GM23338 (cell line): Measurements from ENCODE around the gene HHATL. TPM values are rescaled to one million over a fixed set of nuclear protein-coding genes. Genes with fewer than 3 reads are reported as not detected.

Experiments used
- ATAC-seq: fragments of 200-7000 bp; cut with Tn5 transposase; 3 replicates; pipeline ENCODE4 v1.9.1; 2020
- DNase-seq: peaks from one replicate; pipeline ENCODE4 v3.0.0-alpha.2; 2015; ENCODE audit warnings: low spot score
- H2AFZ ChIP-seq: fragments of 200-600 bp; sonication (generic); 2 replicates; pipeline ENCODE4 v1.8.0; 2016; ENCODE audit warnings: antibody characterized with exemption, mild to moderate bottlenecking, moderate library complexity
- H3F3A ChIP-seq: fragments of 200-600 bp; sonication (generic); replicated peaks from 2 replicates; pipeline ENCODE4 v1.8.0; 2017; ENCODE audit warnings: antibody characterized with exemption, mixed run types, low read depth
- H3K27ac ChIP-seq: fragments of 200-600 bp; sonication (generic); 2 replicates; pipeline ENCODE4 v1.6.1; 2016; ENCODE audit warnings: low read depth
- H3K27me3 ChIP-seq: fragments of 200-600 bp; sonication (generic); 2 replicates; pipeline ENCODE4 v1.8.0; 2016; ENCODE audit warnings: mild to moderate bottlenecking, mixed run types, moderate library complexity; ENCODE audit not compliant: insufficient read depth
- H3K36me3 ChIP-seq: fragments of 200-600 bp; sonication (generic); 2 replicates; pipeline ENCODE4 v1.8.0; 2016; ENCODE audit warnings: mild to moderate bottlenecking; ENCODE audit not compliant: insufficient read depth
- H3K4me1 ChIP-seq: fragments of 200-600 bp; sonication (generic); 2 replicates; pipeline ENCODE4 v1.8.0; 2016; ENCODE audit warnings: mild to moderate bottlenecking, moderate library complexity; ENCODE audit not compliant: insufficient read depth
- H3K4me2 ChIP-seq: fragments of 200-600 bp; sonication (generic); 2 replicates; pipeline ENCODE4 v1.7.1; 2017; ENCODE audit warnings: mixed run types
- H3K4me3 ChIP-seq: fragments of 200-600 bp; sonication (generic); 2 replicates; pipeline ENCODE4 v1.6.1; 2016; ENCODE audit warnings: mixed run types
- H3K79me2 ChIP-seq: fragments of 200-600 bp; sonication (generic); replicated peaks from 2 replicates; pipeline ENCODE4 v1.8.0; 2017; ENCODE audit warnings: mild to moderate bottlenecking; ENCODE audit not compliant: insufficient read depth
- H3K9me2 ChIP-seq: fragments of 200-600 bp; sonication (generic); 2 replicates; pipeline ENCODE4 v1.8.0; 2017; ENCODE audit not compliant: insufficient read depth
- H4K20me1 ChIP-seq: fragments of 200-600 bp; sonication (generic); replicated peaks from 2 replicates; pipeline ENCODE4 v1.8.0; 2017; ENCODE audit warnings: mild to moderate bottlenecking; ENCODE audit not compliant: insufficient read depth
- H3K27ac Mint-ChIP-seq: 2 replicates; pipeline ENCODE4 v1.8.0; 2020; ENCODE audit warnings: inconsistent platforms, mild to moderate bottlenecking, moderate library complexity, mixed read lengths
- H3K27me3 Mint-ChIP-seq: 3 replicates; pipeline ENCODE4 v1.8.0; 2022; ENCODE audit warnings: low read depth, mild to moderate bottlenecking, moderate library complexity, mixed read lengths, inconsistent platforms; ENCODE audit not compliant: insufficient read depth, poor library complexity
- H3K36me3 Mint-ChIP-seq: 3 replicates; pipeline ENCODE4 v1.8.0; 2021; ENCODE audit warnings: low read depth, mild to moderate bottlenecking, inconsistent platforms, moderate library complexity, mixed read lengths
- H3K4me1 Mint-ChIP-seq: 3 replicates; pipeline ENCODE4 v1.8.0; 2020; ENCODE audit warnings: mild to moderate bottlenecking, inconsistent platforms, mixed read lengths
- H3K4me3 Mint-ChIP-seq: 3 replicates; pipeline ENCODE4 v1.8.0; 2021; ENCODE audit warnings: moderate library complexity, mild to moderate bottlenecking, inconsistent platforms, mixed read lengths
- H3K9me3 Mint-ChIP-seq: 3 replicates; pipeline ENCODE4 v1.8.0; 2020; ENCODE audit warnings: moderate library complexity, mild to moderate bottlenecking, inconsistent platforms, mixed read lengths
- CREB1 ChIP-seq: fragments of 250-450 bp; sonication (Bioruptor Pico); IDR thresholded peaks from 2 replicates; pipeline ENCODE4 v1.5.0; 2020; ENCODE audit warnings: low read depth, mild to moderate bottlenecking, moderate library complexity
- EZH2 ChIP-seq: fragments of 200-600 bp; sonication (generic); IDR thresholded peaks from one replicate; pipeline ENCODE4 v1.8.0; 2017; ENCODE audit warnings: antibody characterized with exemption, mild to moderate bottlenecking, low read depth; ENCODE audit not compliant: unreplicated experiment
- JUNB ChIP-seq: IDR thresholded peaks from one replicate; pipeline ENCODE4 v1.6.1; 2016; ENCODE audit warnings: antibody characterized with exemption; ENCODE audit not compliant: unreplicated experiment
- NANOG ChIP-seq: IDR thresholded peaks from 2 replicates; pipeline ENCODE4 v1.6.1; 2016; ENCODE audit warnings: antibody characterized with exemption, borderline replicate concordance
- POLR2AphosphoS5 ChIP-seq: IDR thresholded peaks from 2 replicates; pipeline ENCODE4 v1.6.1; 2016; ENCODE audit warnings: antibody characterized with exemption, low read depth
- STAT1 ChIP-seq: IDR thresholded peaks from one replicate; pipeline ENCODE4 v1.6.1; 2016; ENCODE audit warnings: antibody characterized with exemption; ENCODE audit not compliant: unreplicated experiment
- ZNF114 ChIP-seq: fragments of 250-450 bp; sonication (Bioruptor Pico); IDR thresholded peaks from 2 replicates; pipeline ENCODE4 v1.5.0; 2020; ENCODE audit warnings: mild to moderate bottlenecking, moderate library complexity
- polyA plus RNA-seq: library from polyadenylated mRNA; unstranded; fragments of >200 nt; fragmentation: Nextera tagmentation; extraction: Ambion mirVana; gene quantifications from 2 replicates; pipeline ENCODE4 v1.2.1, GENCODE V29; 2016
- total RNA-seq: library from RNA; depleted of rRNA; stranded (reverse); fragments of >200 nt; shearing (Covaris generic); gene quantifications from 2 replicates; pipeline ENCODE4 v1.2.3, GENCODE V29; 2014
- TF ChIP-seq, protein P1 (sequence below): IDR thresholded peaks from one replicate; pipeline ENCODE4 v1.6.1; 2018; ENCODE audit warnings: antibody characterized with exemption; ENCODE audit not compliant: unreplicated experiment
- TF ChIP-seq, protein P2 (sequence below): IDR thresholded peaks from 2 replicates; pipeline ENCODE4 v1.6.1; 2016; ENCODE audit warnings: antibody characterized with exemption
- TF ChIP-seq, protein P3 (sequence below): fragments of 250-450 bp; sonication (Bioruptor Pico); IDR thresholded peaks from 2 replicates; pipeline ENCODE4 v1.5.0; 2020; ENCODE audit warnings: mild to moderate bottlenecking, moderate library complexity
- TF ChIP-seq, protein P4 (sequence below), 2 experiments: fragments of 200-600 bp in 1 of 2; sonication (generic) in 1 of 2; conservative IDR thresholded peaks; 2 replicates each; pipeline versions ENCODE4 v1.5.1 to v1.6.1; 2016 to 2017; ENCODE audit warnings: antibody characterized with exemption in 2 of 2, low read depth in 2 of 2, mild to moderate bottlenecking in 2 of 2, moderate library complexity in 1 of 2

Gene HHATL
- total and polyA plus RNA-seq, 2 experiments from 2014 or later, result not detected

DNA sequence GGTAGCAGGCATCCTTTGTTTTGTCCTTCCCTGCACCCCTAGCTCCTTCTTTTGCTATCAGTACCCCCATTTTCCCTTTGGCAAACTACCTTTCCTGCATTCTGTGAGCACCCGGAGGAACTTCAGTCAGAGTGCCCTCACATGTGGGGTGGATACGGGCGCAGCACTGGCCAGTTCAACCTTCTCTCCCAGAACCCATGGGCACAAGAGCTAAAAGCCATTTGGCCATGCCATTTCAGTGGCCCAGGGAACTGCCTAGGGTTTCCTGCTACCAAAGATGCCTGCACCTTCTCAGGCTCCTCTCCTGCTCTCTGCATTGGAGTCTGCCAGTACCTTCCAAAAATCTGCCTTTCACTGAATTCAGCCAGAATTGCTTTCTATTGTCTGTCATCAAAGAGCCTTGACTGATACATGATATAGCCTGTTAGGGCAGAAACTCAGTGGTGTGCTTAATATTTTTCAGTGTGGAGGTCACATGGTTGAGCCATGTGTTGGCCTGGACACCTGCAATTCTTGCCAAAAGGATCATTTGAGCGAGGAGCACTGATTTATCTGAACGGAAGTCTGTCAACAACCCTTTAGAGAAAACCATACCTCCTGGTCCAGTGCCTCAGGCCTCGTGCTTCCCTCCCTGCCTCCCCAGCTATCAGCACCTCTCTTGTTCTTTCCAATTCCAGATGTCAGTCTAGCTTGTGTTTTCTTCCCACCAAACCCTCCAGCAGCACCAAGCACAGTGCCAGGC, 27.0 kb upstream of the HHATL start:
- Histone ChIP-seq H3K79me2 (no peaks in the 10 kb centered on the region), H3K4me2 (no peak overlapping the region), H4K20me1 (no peaks in the 10 kb centered on the region), H3K27me3 (no peaks in the 10 kb centered on the region), H3K4me1 (peaks cover 15% of the 10 kb centered on the region), H3F3A (no peaks in the 10 kb centered on the region), H3K36me3 (no peaks in the 10 kb centered on the region), H3K4me3 (no peak overlapping the region), H3K9me2 (peaks cover 3% of the 10 kb centered on the region; the same call in 1 of the 2 replicates), H3K27ac (no peak overlapping the region), H2AFZ (no peak overlapping the region)
- peaks cover 32% of the 10 kb centered on the region for H3K4me1 Mint-ChIP-seq
- H3K9me3 Mint-ChIP-seq, result no peaks in the 10 kb centered on the region
- peaks cover 15% of the 10 kb centered on the region for H3K27me3 Mint-ChIP-seq
- ATAC-seq (no peak), DNase-seq (no peak)
- no peak overlapping the region for H3K27ac Mint-ChIP-seq
- H3K36me3 Mint-ChIP-seq, result no peaks in the 10 kb centered on the region
- no peak overlapping the region for H3K4me3 Mint-ChIP-seq
- TF ChIP-seq, protein P1, sequence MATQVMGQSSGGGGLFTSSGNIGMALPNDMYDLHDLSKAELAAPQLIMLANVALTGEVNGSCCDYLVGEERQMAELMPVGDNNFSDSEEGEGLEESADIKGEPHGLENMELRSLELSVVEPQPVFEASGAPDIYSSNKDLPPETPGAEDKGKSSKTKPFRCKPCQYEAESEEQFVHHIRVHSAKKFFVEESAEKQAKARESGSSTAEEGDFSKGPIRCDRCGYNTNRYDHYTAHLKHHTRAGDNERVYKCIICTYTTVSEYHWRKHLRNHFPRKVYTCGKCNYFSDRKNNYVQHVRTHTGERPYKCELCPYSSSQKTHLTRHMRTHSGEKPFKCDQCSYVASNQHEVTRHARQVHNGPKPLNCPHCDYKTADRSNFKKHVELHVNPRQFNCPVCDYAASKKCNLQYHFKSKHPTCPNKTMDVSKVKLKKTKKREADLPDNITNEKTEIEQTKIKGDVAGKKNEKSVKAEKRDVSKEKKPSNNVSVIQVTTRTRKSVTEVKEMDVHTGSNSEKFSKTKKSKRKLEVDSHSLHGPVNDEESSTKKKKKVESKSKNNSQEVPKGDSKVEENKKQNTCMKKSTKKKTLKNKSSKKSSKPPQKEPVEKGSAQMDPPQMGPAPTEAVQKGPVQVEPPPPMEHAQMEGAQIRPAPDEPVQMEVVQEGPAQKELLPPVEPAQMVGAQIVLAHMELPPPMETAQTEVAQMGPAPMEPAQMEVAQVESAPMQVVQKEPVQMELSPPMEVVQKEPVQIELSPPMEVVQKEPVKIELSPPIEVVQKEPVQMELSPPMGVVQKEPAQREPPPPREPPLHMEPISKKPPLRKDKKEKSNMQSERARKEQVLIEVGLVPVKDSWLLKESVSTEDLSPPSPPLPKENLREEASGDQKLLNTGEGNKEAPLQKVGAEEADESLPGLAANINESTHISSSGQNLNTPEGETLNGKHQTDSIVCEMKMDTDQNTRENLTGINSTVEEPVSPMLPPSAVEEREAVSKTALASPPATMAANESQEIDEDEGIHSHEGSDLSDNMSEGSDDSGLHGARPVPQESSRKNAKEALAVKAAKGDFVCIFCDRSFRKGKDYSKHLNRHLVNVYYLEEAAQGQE, result no peak
- TF ChIP-seq POLR2AphosphoS5 (no peak), JUNB (no peak), EZH2 (no peak), ZNF114 (CRISPR knock-in tag) (no peak), STAT1 (no peak), CREB1 (CRISPR knock-in tag) (no peak), NANOG (no peak)
- TF ChIP-seq, protein P2, sequence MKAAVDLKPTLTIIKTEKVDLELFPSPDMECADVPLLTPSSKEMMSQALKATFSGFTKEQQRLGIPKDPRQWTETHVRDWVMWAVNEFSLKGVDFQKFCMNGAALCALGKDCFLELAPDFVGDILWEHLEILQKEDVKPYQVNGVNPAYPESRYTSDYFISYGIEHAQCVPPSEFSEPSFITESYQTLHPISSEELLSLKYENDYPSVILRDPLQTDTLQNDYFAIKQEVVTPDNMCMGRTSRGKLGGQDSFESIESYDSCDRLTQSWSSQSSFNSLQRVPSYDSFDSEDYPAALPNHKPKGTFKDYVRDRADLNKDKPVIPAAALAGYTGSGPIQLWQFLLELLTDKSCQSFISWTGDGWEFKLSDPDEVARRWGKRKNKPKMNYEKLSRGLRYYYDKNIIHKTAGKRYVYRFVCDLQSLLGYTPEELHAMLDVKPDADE, result no peak
- TF ChIP-seq, protein P3, sequence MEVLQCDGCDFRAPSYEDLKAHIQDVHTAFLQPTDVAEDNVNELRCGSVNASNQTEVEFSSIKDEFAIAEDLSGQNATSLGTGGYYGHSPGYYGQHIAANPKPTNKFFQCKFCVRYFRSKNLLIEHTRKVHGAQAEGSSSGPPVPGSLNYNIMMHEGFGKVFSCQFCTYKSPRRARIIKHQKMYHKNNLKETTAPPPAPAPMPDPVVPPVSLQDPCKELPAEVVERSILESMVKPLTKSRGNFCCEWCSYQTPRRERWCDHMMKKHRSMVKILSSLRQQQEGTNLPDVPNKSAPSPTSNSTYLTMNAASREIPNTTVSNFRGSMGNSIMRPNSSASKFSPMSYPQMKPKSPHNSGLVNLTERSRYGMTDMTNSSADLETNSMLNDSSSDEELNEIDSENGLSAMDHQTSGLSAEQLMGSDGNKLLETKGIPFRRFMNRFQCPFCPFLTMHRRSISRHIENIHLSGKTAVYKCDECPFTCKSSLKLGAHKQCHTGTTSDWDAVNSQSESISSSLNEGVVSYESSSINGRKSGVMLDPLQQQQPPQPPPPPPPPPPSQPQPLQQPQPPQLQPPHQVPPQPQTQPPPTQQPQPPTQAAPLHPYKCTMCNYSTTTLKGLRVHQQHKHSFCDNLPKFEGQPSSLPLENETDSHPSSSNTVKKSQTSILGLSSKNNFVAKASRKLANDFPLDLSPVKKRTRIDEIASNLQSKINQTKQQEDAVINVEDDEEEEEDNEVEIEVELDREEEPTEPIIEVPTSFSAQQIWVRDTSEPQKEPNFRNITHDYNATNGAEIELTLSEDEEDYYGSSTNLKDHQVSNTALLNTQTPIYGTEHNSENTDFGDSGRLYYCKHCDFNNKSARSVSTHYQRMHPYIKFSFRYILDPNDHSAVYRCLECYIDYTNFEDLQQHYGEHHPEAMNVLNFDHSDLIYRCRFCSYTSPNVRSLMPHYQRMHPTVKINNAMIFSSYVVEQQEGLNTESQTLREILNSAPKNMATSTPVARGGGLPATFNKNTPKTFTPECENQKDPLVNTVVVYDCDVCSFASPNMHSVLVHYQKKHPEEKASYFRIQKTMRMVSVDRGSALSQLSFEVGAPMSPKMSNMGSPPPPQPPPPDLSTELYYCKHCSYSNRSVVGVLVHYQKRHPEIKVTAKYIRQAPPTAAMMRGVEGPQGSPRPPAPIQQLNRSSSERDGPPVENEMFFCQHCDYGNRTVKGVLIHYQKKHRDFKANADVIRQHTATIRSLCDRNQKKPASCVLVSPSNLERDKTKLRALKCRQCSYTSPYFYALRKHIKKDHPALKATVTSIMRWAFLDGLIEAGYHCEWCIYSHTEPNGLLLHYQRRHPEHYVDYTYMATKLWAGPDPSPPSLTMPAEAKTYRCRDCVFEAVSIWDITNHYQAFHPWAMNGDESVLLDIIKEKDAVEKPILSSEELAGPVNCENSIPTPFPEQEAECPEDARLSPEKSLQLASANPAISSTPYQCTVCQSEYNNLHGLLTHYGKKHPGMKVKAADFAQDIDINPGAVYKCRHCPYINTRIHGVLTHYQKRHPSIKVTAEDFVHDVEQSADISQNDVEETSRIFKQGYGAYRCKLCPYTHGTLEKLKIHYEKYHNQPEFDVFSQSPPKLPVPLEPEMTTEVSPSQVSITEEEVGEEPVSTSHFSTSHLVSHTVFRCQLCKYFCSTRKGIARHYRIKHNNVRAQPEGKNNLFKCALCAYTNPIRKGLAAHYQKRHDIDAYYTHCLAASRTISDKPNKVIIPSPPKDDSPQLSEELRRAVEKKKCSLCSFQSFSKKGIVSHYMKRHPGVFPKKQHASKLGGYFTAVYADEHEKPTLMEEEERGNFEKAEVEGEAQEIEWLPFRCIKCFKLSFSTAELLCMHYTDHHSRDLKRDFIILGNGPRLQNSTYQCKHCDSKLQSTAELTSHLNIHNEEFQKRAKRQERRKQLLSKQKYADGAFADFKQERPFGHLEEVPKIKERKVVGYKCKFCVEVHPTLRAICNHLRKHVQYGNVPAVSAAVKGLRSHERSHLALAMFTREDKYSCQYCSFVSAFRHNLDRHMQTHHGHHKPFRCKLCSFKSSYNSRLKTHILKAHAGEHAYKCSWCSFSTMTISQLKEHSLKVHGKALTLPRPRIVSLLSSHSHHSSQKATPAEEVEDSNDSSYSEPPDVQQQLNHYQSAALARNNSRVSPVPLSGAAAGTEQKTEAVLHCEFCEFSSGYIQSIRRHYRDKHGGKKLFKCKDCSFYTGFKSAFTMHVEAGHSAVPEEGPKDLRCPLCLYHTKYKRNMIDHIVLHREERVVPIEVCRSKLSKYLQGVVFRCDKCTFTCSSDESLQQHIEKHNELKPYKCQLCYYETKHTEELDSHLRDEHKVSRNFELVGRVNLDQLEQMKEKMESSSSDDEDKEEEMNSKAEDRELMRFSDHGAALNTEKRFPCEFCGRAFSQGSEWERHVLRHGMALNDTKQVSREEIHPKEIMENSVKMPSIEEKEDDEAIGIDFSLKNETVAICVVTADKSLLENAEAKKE (CRISPR knock-in tag), result no peak
- TF ChIP-seq, protein P4, sequence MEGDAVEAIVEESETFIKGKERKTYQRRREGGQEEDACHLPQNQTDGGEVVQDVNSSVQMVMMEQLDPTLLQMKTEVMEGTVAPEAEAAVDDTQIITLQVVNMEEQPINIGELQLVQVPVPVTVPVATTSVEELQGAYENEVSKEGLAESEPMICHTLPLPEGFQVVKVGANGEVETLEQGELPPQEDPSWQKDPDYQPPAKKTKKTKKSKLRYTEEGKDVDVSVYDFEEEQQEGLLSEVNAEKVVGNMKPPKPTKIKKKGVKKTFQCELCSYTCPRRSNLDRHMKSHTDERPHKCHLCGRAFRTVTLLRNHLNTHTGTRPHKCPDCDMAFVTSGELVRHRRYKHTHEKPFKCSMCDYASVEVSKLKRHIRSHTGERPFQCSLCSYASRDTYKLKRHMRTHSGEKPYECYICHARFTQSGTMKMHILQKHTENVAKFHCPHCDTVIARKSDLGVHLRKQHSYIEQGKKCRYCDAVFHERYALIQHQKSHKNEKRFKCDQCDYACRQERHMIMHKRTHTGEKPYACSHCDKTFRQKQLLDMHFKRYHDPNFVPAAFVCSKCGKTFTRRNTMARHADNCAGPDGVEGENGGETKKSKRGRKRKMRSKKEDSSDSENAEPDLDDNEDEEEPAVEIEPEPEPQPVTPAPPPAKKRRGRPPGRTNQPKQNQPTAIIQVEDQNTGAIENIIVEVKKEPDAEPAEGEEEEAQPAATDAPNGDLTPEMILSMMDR (conservative IDR thresholded peaks at IDR 0.05; ENCODE audit: low read depth in 2 of 2), result no peak
